ENCODE measurements around the gene KLHL36. TPM values are rescaled to one million over a fixed set of nuclear protein-coding genes. Genes with fewer than 3 reads are reported as not detected.

KLHL36 gene
- total RNA-seq, 2 donors from 2014 or later = 36.2 to 44.1 TPM

- TF ChIP-seq CTCF (IDR thresholded peaks at IDR 0.05) = no peak
- Histone ChIP-seq H3K4me1 (no peaks in the 10 kb centered on the region), H3K27me3 (no peaks in the 10 kb centered on the region), H3K9me3 (no peaks in the 10 kb centered on the region), H3K27ac (no peak overlapping the region), H3K4me3 (no peak overlapping the region), H3K36me3 (peaks cover 75% of the 10 kb centered on the region)
- DNase-seq (ENCODE audit: low spot score) = no peak
These were observed 14.2 kb downstream of the KLHL36 start for GRCh38 chr16:84662471-84662870.

- Histone ChIP-seq H3K27ac (no peak overlapping the region), H3K27me3 (no peaks in the 10 kb centered on the region), H3K4me3 (no peak overlapping the region), H3K9me3 (no peaks in the 10 kb centered on the region), H3K4me1 (no peaks in the 10 kb centered on the region), H3K36me3 (peaks cover 64% of the 10 kb centered on the region)
- DNase-seq (ENCODE audit: low spot score) = no peak
- TF ChIP-seq CTCF (IDR thresholded peaks at IDR 0.05) = no peak
These were observed 15.3 kb downstream of the KLHL36 start for GRCh38 chr16:84663433-84664101.

GRCh38 chr16:84665359-84665758 lies 17.0 kb downstream of the KLHL36 start:
- Histone ChIP-seq H3K4me3 (no peak overlapping the region), H3K4me1 (no peaks in the 10 kb centered on the region), H3K36me3 (peaks cover 47% of the 10 kb centered on the region), H3K27me3 (no peaks in the 10 kb centered on the region), H3K9me3 (no peaks in the 10 kb centered on the region), H3K27ac (no peak overlapping the region)
- TF ChIP-seq CTCF (IDR thresholded peaks at IDR 0.05) = no peak
- DNase-seq (ENCODE audit: low spot score) = no peak

GRCh38 chr16:84665843-84666242 lies 17.5 kb downstream of the KLHL36 start:
- TF ChIP-seq CTCF (IDR thresholded peaks at IDR 0.05) = no peak
- Histone ChIP-seq H3K27ac (no peak overlapping the region), H3K4me1 (no peaks in the 10 kb centered on the region), H3K9me3 (no peaks in the 10 kb centered on the region), H3K27me3 (no peaks in the 10 kb centered on the region), H3K4me3 (no peak overlapping the region), H3K36me3 (peaks cover 42% of the 10 kb centered on the region)
- no peak for DNase-seq (ENCODE audit: low spot score)

- Histone ChIP-seq H3K36me3 (peaks cover 23% of the 10 kb centered on the region), H3K27me3 (no peaks in the 10 kb centered on the region)
These were observed 19.4 kb downstream of the KLHL36 start for GRCh38 chr16:84667600-84668309.

More at GRCh38 chr16:84667600-84668309, 19.4 kb downstream of the KLHL36 start:
- H3K4me3 ChIP-seq = no peak overlapping the region
- no peak for TF ChIP-seq CTCF (IDR thresholded peaks at IDR 0.05)
- no peak for DNase-seq (ENCODE audit: low spot score)
- H3K9me3 ChIP-seq = no peaks in the 10 kb centered on the region
- H3K27ac ChIP-seq = no peak overlapping the region
- no peaks in the 10 kb centered on the region for H3K4me1 ChIP-seq

Measured in right atrium auricular region (tissue), 2 donors.